ENCODE data around the gene CD226.
"Not testable (repeated sequence)": the region's sequence is repeated elsewhere in the genome, so short reads cannot be mapped to it uniquely, and the experiment has no call there.

CD226 gene

GRCh38 chr18:69864802-69865201, 82.9 kb downstream of the CD226 start:
- not testable (repeated sequence) for DNase-seq; H3K9ac ChIP-seq (ENCODE audit: low read length); H2BK5ac ChIP-seq (ENCODE audit: low read depth, low read length, poor library complexity, severe bottlenecking); H3K27ac ChIP-seq (ENCODE audit: low read length, poor library complexity, severe bottlenecking); H3K14ac ChIP-seq (ENCODE audit: low read length in 2 of 2); H3K23ac ChIP-seq (ENCODE audit: low read length in 2 of 2); H2BK120ac ChIP-seq (ENCODE audit: low read depth, low read length); H4K8ac ChIP-seq (ENCODE audit: low read length); H2AK5ac ChIP-seq (ENCODE audit: low read length, severe bottlenecking); H3K4ac ChIP-seq (ENCODE audit: low read depth in 1 of 2, low read length in 2 of 2); H3K9me3 ChIP-seq (ENCODE audit: control insufficient read depth, low read length); H3K4me1 ChIP-seq (ENCODE audit: control insufficient read depth, insufficient read depth, low read depth, low read length); H3K4me3 ChIP-seq (ENCODE audit: insufficient read depth in 1 of 2, low read depth in 1 of 2, low read length in 2 of 2); H2AFZ ChIP-seq (ENCODE audit: low read depth, low read length); H2BK15ac ChIP-seq (ENCODE audit: low read depth, poor library complexity, severe bottlenecking); H3K18ac ChIP-seq (ENCODE audit: low read depth in 1 of 2, low read length in 2 of 2); H3K27me3 ChIP-seq (ENCODE audit: control insufficient read depth in 1 of 2, insufficient read depth in 1 of 2, low read length in 2 of 2); H4K91ac ChIP-seq (ENCODE audit: low read length); H3K36me3 ChIP-seq (ENCODE audit: control insufficient read depth in 1 of 2, insufficient read depth in 2 of 2, low read depth in 1 of 2, low read length in 2 of 2); H3K79me1 ChIP-seq (replicated peaks; ENCODE audit: low read length, poor library complexity, severe bottlenecking); H3K4me2 ChIP-seq (ENCODE audit: low read length, poor library complexity, severe bottlenecking); H2BK12ac ChIP-seq (ENCODE audit: low read length in 2 of 2)
- WGBS, result 92% methylated on average over 5 of the region's 6 CpGs

GRCh38 chr18:69858897-69859296, 88.8 kb downstream of the CD226 start:
- Histone ChIP-seq H3K27ac (ENCODE audit: low read length, poor library complexity, severe bottlenecking) (no peak overlapping the region), H3K36me3 (ENCODE audit: control insufficient read depth in 1 of 2, insufficient read depth in 2 of 2, low read depth in 1 of 2, low read length in 2 of 2) (no peaks in the 10 kb centered on the region), H3K4me2 (ENCODE audit: low read length, poor library complexity, severe bottlenecking) (no peak overlapping the region), H3K4ac (ENCODE audit: low read depth in 1 of 2, low read length in 2 of 2) (no peak overlapping the region), H2AFZ (ENCODE audit: low read depth, low read length) (no peak overlapping the region), H2BK5ac (ENCODE audit: low read depth, low read length, poor library complexity, severe bottlenecking) (no peak overlapping the region), H3K9me3 (ENCODE audit: control insufficient read depth, low read length) (no peaks in the 10 kb centered on the region), H2BK12ac (ENCODE audit: low read length in 2 of 2) (no peak overlapping the region), H4K91ac (ENCODE audit: low read length) (no peak overlapping the region), H2BK15ac (ENCODE audit: low read depth, poor library complexity, severe bottlenecking) (no peak overlapping the region), H3K18ac (ENCODE audit: low read depth in 1 of 2, low read length in 2 of 2) (no peak overlapping the region), H3K4me3 (ENCODE audit: insufficient read depth in 1 of 2, low read depth in 1 of 2, low read length in 2 of 2) (no peak overlapping the region), H3K14ac (ENCODE audit: low read length in 2 of 2) (no peak overlapping the region), H3K23ac (ENCODE audit: low read length in 2 of 2) (no peak overlapping the region), H3K9ac (ENCODE audit: low read length) (no peak overlapping the region), H2BK120ac (ENCODE audit: low read depth, low read length) (no peak overlapping the region), H3K4me1 (ENCODE audit: control insufficient read depth, insufficient read depth, low read depth, low read length) (no peaks in the 10 kb centered on the region), H3K27me3 (ENCODE audit: control insufficient read depth in 1 of 2, insufficient read depth in 1 of 2, low read length in 2 of 2) (no peaks in the 10 kb centered on the region), H3K79me1 (replicated peaks; ENCODE audit: low read length, poor library complexity, severe bottlenecking) (no peaks in the 10 kb centered on the region), H4K8ac (ENCODE audit: low read length) (no peak overlapping the region), H2AK5ac (ENCODE audit: low read length, severe bottlenecking) (no peak overlapping the region)
- WGBS, result 92% methylated on average over 5 of the region's 5 CpGs
- no peak for DNase-seq

- Histone ChIP-seq H2AK5ac (ENCODE audit: low read length, severe bottlenecking) (no peak overlapping the region), H3K27ac (ENCODE audit: low read length, poor library complexity, severe bottlenecking) (no peak overlapping the region), H2BK120ac (ENCODE audit: low read depth, low read length) (no peak overlapping the region), H3K9ac (ENCODE audit: low read length) (no peak overlapping the region), H2BK15ac (ENCODE audit: low read depth, poor library complexity, severe bottlenecking) (no peak overlapping the region), H3K23ac (ENCODE audit: low read length in 2 of 2) (no peak overlapping the region), H3K4me2 (ENCODE audit: low read length, poor library complexity, severe bottlenecking) (no peak overlapping the region), H3K4ac (ENCODE audit: low read depth in 1 of 2, low read length in 2 of 2) (no peak overlapping the region), H3K18ac (ENCODE audit: low read depth in 1 of 2, low read length in 2 of 2) (no peak overlapping the region), H4K8ac (ENCODE audit: low read length) (no peak overlapping the region), H3K36me3 (ENCODE audit: control insufficient read depth in 1 of 2, insufficient read depth in 2 of 2, low read depth in 1 of 2, low read length in 2 of 2) (no peaks in the 10 kb centered on the region), H2AFZ (ENCODE audit: low read depth, low read length) (no peak overlapping the region), H3K79me1 (replicated peaks; ENCODE audit: low read length, poor library complexity, severe bottlenecking) (no peaks in the 10 kb centered on the region), H3K14ac (ENCODE audit: low read length in 2 of 2) (no peak overlapping the region), H2BK5ac (ENCODE audit: low read depth, low read length, poor library complexity, severe bottlenecking) (no peak overlapping the region), H3K9me3 (ENCODE audit: control insufficient read depth, low read length) (no peaks in the 10 kb centered on the region), H3K27me3 (ENCODE audit: control insufficient read depth in 1 of 2, insufficient read depth in 1 of 2, low read length in 2 of 2) (no peaks in the 10 kb centered on the region), H4K91ac (ENCODE audit: low read length) (no peak overlapping the region), H2BK12ac (ENCODE audit: low read length in 2 of 2) (no peak overlapping the region), H3K4me3 (ENCODE audit: insufficient read depth in 1 of 2, low read depth in 1 of 2, low read length in 2 of 2) (no peak overlapping the region), H3K4me1 (ENCODE audit: control insufficient read depth, insufficient read depth, low read depth, low read length) (no peaks in the 10 kb centered on the region)
- no peak for DNase-seq
- 92% methylated on average over 1 of the region's 1 CpG for WGBS
Observed at GRCh38 chr18:69854455-69854854, 93.2 kb downstream of the CD226 start.

GRCh38 chr18:69853051-69853450, 94.6 kb downstream of the CD226 start:
- no peaks in the 10 kb centered on the region for H3K27me3 ChIP-seq (ENCODE audit: control insufficient read depth in 1 of 2, insufficient read depth in 1 of 2, low read length in 2 of 2)
- H2BK120ac ChIP-seq (ENCODE audit: low read depth, low read length), result no peak overlapping the region
- no peaks in the 10 kb centered on the region for H3K9me3 ChIP-seq (ENCODE audit: control insufficient read depth, low read length)
- no peak overlapping the region for H3K27ac ChIP-seq (ENCODE audit: low read length, poor library complexity, severe bottlenecking)
- no peak overlapping the region for H2AFZ ChIP-seq (ENCODE audit: low read depth, low read length)
- no peak overlapping the region for H4K8ac ChIP-seq (ENCODE audit: low read length)
- H2AK5ac ChIP-seq (ENCODE audit: low read length, severe bottlenecking), result no peak overlapping the region
- no peak for DNase-seq
- H3K18ac ChIP-seq (ENCODE audit: low read depth in 1 of 2, low read length in 2 of 2), result no peak overlapping the region
- H3K79me1 ChIP-seq (replicated peaks; ENCODE audit: low read length, poor library complexity, severe bottlenecking), result no peaks in the 10 kb centered on the region
- no peak overlapping the region for H2BK15ac ChIP-seq (ENCODE audit: low read depth, poor library complexity, severe bottlenecking)
- H3K4me1 ChIP-seq (ENCODE audit: control insufficient read depth, insufficient read depth, low read depth, low read length), result no peaks in the 10 kb centered on the region
- no peak overlapping the region for H3K9ac ChIP-seq (ENCODE audit: low read length)
- no peak overlapping the region for H2BK12ac ChIP-seq (ENCODE audit: low read length in 2 of 2)
- H3K23ac ChIP-seq (ENCODE audit: low read length in 2 of 2), result no peak overlapping the region
- H4K91ac ChIP-seq (ENCODE audit: low read length), result no peak overlapping the region
- H3K14ac ChIP-seq (ENCODE audit: low read length in 2 of 2), result no peak overlapping the region
- H2BK5ac ChIP-seq (ENCODE audit: low read depth, low read length, poor library complexity, severe bottlenecking), result no peak overlapping the region
- no peaks in the 10 kb centered on the region for H3K36me3 ChIP-seq (ENCODE audit: control insufficient read depth in 1 of 2, insufficient read depth in 2 of 2, low read depth in 1 of 2, low read length in 2 of 2)
- no peak overlapping the region for H3K4ac ChIP-seq (ENCODE audit: low read depth in 1 of 2, low read length in 2 of 2)
- H3K4me3 ChIP-seq (ENCODE audit: insufficient read depth in 1 of 2, low read depth in 1 of 2, low read length in 2 of 2), result no peak overlapping the region
- 73% methylated on average over 3 of the region's 4 CpGs for WGBS
- no peak overlapping the region for H3K4me2 ChIP-seq (ENCODE audit: low read length, poor library complexity, severe bottlenecking)
